A549 (cell line): Measurements from ENCODE around the gene EHF. TPM values are rescaled to one million over a fixed set of nuclear protein-coding genes. Genes with fewer than 3 reads are reported as not detected.

Experiments
- ATAC-seq, 2 experiments: fragments of 200-7000 bp in 1 of 2; fragments of >200 bp in 1 of 2; cut with Nextera tagmentation in 1 of 2; cut with Tn5 transposase in 1 of 2; 3 replicates each; pipeline versions ENCODE4 v1.8.0 to v1.9.1; 2018 to 2020; ENCODE audit warnings: mild to moderate bottlenecking in 1 of 2, moderate library complexity in 1 of 2
- CTCF ChIA-PET: fragments of 300-600 bp; sonication (Branson Sonifier 250); formaldehyde crosslinking; extraction: SDS; loops from one replicate; lab custom pipeline; 2021; ENCODE audit warnings: antibody characterized with exemption, inconsistent platforms; lab: Yijun Ruan, JAX
- POLR2A ChIA-PET: fragments of 350-600 bp; formaldehyde crosslinking; extraction: SDS; loops from one replicate; lab custom pipeline; 2021; ENCODE audit warnings: antibody characterized with exemption, inconsistent platforms; lab: Yijun Ruan, JAX
- DNase-seq, 2 experiments: peaks; one replicate each; pipeline versions ENCODE4 v3.0.0 to v3.0.0-alpha.2; 2011 to 2016; ENCODE audit warnings: low read depth in 1 of 2, low spot score in 1 of 2
- FAIRE-seq: peaks from 2 replicates; lab custom pipeline; 2011; peaks lifted over from hg19 to GRCh38; lab: Jason Lieb, UNC
- H3K27ac ChIP-seq, 2 experiments: fragments of >200 bp; sonication (Bioruptor Twin); formaldehyde crosslinking; 3 replicates each; pipeline ENCODE4 v1.5.1; 2016 to 2017
- H3K4me1 ChIP-seq: fragments of >200 bp; sonication (Bioruptor Twin); formaldehyde crosslinking; 3 replicates; pipeline ENCODE4 v1.6.1; 2016
- H3K4me2 ChIP-seq: fragments of >200 bp; sonication (Bioruptor Twin); formaldehyde crosslinking; 3 replicates; pipeline ENCODE4 v1.6.1; 2016
- H3K4me3 ChIP-seq: fragments of >200 bp; sonication (Bioruptor Twin); formaldehyde crosslinking; 3 replicates; pipeline ENCODE4 v1.5.1; 2016
- H3K9me3 ChIP-seq: fragments of >200 bp; sonication (Bioruptor Twin); formaldehyde crosslinking; 3 replicates; pipeline ENCODE4 v1.6.1; 2016
- BHLHE40 ChIP-seq: IDR thresholded peaks from 2 replicates; pipeline ENCODE4 v1.6.1; 2012; ENCODE audit warnings: low read depth, low read length, inconsistent platforms
- CBX8 ChIP-seq: fragments of 200-600 bp; sonication (generic); IDR thresholded peaks from 2 replicates; pipeline ENCODE4 v1.6.1; 2016
- CHD4 ChIP-seq: fragments of 200-600 bp; sonication (generic); IDR thresholded peaks from 2 replicates; pipeline ENCODE4 v1.6.1; 2016; ENCODE audit warnings: antibody characterized with exemption, mild to moderate bottlenecking, borderline replicate concordance
- ESRRA ChIP-seq: fragments of 150-350 bp; IDR thresholded peaks from 2 replicates; pipeline ENCODE4 v1.6.1; 2014; ENCODE audit warnings: mild to moderate bottlenecking, low read length, borderline replicate concordance
- FOSB ChIP-seq: fragments of 250-450 bp; sonication (Bioruptor Pico); IDR thresholded peaks from 2 replicates; pipeline ENCODE4 v1.5.0; 2020; ENCODE audit warnings: mild to moderate bottlenecking, moderate library complexity
- GATA3 ChIP-seq: IDR thresholded peaks from 2 replicates; pipeline ENCODE4 v1.6.1; 2012; ENCODE audit warnings: borderline replicate concordance
- HOXB13 ChIP-seq: fragments of 250-450 bp; sonication (Bioruptor Pico); IDR thresholded peaks from 2 replicates; pipeline ENCODE4 v1.5.0; 2020; ENCODE audit warnings: low read depth, mild to moderate bottlenecking, moderate library complexity
- KDM5A ChIP-seq: fragments of 200-600 bp; sonication (generic); IDR thresholded peaks from 2 replicates; pipeline ENCODE4 v1.6.1; 2016; ENCODE audit warnings: antibody characterized with exemption, mild to moderate bottlenecking
- MAFK ChIP-seq: fragments of 450-650 bp; IDR thresholded peaks from 2 replicates; pipeline ENCODE4 v1.6.1; 2014; ENCODE audit not compliant: partially characterized antibody
- MAZ ChIP-seq: fragments of 150-350 bp; IDR thresholded peaks from 2 replicates; pipeline ENCODE4 v1.6.1; 2014; ENCODE audit warnings: antibody characterized with exemption, low read depth, low read length, borderline replicate concordance
- NPAS2 ChIP-seq: fragments of 250-450 bp; sonication (Bioruptor Pico); IDR thresholded peaks from 2 replicates; pipeline ENCODE4 v1.8.0; 2022; ENCODE audit warnings: mild to moderate bottlenecking, moderate library complexity, borderline replicate concordance
- POLR2A ChIP-seq: IDR thresholded peaks from 2 replicates; pipeline ENCODE4 v1.6.1; 2012; ENCODE audit warnings: mild to moderate bottlenecking, low read length
- POLR2AphosphoS2 ChIP-seq: conservative IDR thresholded peaks from 2 replicates; pipeline ENCODE4 v1.6.1; 2012; ENCODE audit warnings: low read length, improper control_type of control experiment, inconsistent platforms
- RAD21 ChIP-seq, 2 experiments: fragments of >200 bp in 1 of 2; sonication (Bioruptor Twin) in 1 of 2; formaldehyde crosslinking in 1 of 2; IDR thresholded peaks in 1 of 2; conservative IDR thresholded peaks in 1 of 2; 2 replicates in 1 of 2; 3 replicates in 1 of 2; pipeline ENCODE4 v1.6.1; 2012 to 2018; ENCODE audit warnings: inconsistent platforms in 1 of 2
- RARB ChIP-seq: fragments of 250-450 bp; sonication (Bioruptor Pico); IDR thresholded peaks from 2 replicates; pipeline ENCODE4 v1.8.0; 2021; ENCODE audit warnings: mild to moderate bottlenecking, moderate library complexity
- RCOR1 ChIP-seq: fragments of 150-350 bp; IDR thresholded peaks from 2 replicates; pipeline ENCODE4 v1.6.1; 2014; ENCODE audit warnings: antibody characterized with exemption, low read length, low read depth
- RNF2 ChIP-seq: fragments of 200-600 bp; sonication (generic); IDR thresholded peaks from 2 replicates; pipeline ENCODE4 v1.6.1; 2016; ENCODE audit warnings: low read depth, mild to moderate bottlenecking, antibody characterized with exemption, moderate library complexity, borderline replicate concordance
- TFCP2L1 ChIP-seq: fragments of 250-450 bp; sonication (Bioruptor Pico); IDR thresholded peaks from 2 replicates; pipeline ENCODE4 v1.5.0; 2021; ENCODE audit warnings: mild to moderate bottlenecking
- TP53 ChIP-seq: fragments of 250-450 bp; sonication (Bioruptor Pico); IDR thresholded peaks from 2 replicates; pipeline ENCODE4 v1.5.0; 2021; ENCODE audit warnings: mild to moderate bottlenecking, moderate library complexity
- ZC3H11A ChIP-seq: fragments of 450-650 bp; IDR thresholded peaks from 2 replicates; pipeline ENCODE4 v1.6.1; 2014; ENCODE audit warnings: antibody characterized with exemption, mild to moderate bottlenecking
- ZFP36 ChIP-seq: fragments of 450-650 bp; IDR thresholded peaks from 2 replicates; pipeline ENCODE4 v1.6.1; 2014; ENCODE audit warnings: borderline replicate concordance; ENCODE audit not compliant: partially characterized antibody
- ZSCAN20 ChIP-seq: fragments of 250-450 bp; sonication (Bioruptor Pico); IDR thresholded peaks from 2 replicates; pipeline ENCODE4 v1.8.0; 2022; ENCODE audit warnings: mild to moderate bottlenecking, moderate library complexity
- WGBS: methylation state at CpG from one replicate; pipeline ENCODE4 v1.1.6; 2017; ENCODE audit errors: missing lambda C conversion rate; 5-methylcytosine and 5-hydroxymethylcytosine counted together
- polyA plus RNA-seq, 4 experiments: library from polyadenylated mRNA; depleted of rRNA in 3 of 4; stranded (reverse); fragments of >200 nt; fragmentation: RNase III in 1 of 4; extraction: RNeasy Plus Mini Kit Qiagen cat#74134 plus additional on column Dnase treatment in 1 of 4; gene quantifications; 2 replicates in 3 of 4; 3 replicates in 1 of 4; pipeline ENCODE4 v1.2.3, GENCODE V29; 2011 to 2017
- TF ChIP-seq, protein P1 (sequence below): fragments of 150-350 bp; IDR thresholded peaks from 2 replicates; pipeline ENCODE4 v1.6.1; 2014; ENCODE audit warnings: low read depth, mild to moderate bottlenecking, low read length
- TF ChIP-seq, protein P2 (sequence below): IDR thresholded peaks from 2 replicates; pipeline ENCODE4 v1.6.1; 2012; ENCODE audit warnings: low read depth, borderline replicate concordance
- TF ChIP-seq, protein P3 (sequence below): fragments of 450-650 bp; IDR thresholded peaks from 2 replicates; pipeline ENCODE4 v1.6.1; 2014; ENCODE audit warnings: antibody characterized with exemption
- TF ChIP-seq, protein P4 (sequence below): IDR thresholded peaks from 2 replicates; pipeline ENCODE4 v1.6.1; 2012
- TF ChIP-seq, protein P5 (sequence below): fragments of >200 bp; sonication (Bioruptor Twin); formaldehyde crosslinking; IDR thresholded peaks from 3 replicates; pipeline ENCODE4 v1.6.1; 2016
- TF ChIP-seq, protein P6 (sequence below): fragments of >200 bp; sonication (Bioruptor Twin); formaldehyde crosslinking; IDR thresholded peaks from 3 replicates; pipeline ENCODE4 v1.5.1; 2016

The EHF gene
- polyA plus RNA-seq, 2 of the 4 experiments (the other 2 are of a cell fraction): 5.4 to 7.8 TPM

DNA sequence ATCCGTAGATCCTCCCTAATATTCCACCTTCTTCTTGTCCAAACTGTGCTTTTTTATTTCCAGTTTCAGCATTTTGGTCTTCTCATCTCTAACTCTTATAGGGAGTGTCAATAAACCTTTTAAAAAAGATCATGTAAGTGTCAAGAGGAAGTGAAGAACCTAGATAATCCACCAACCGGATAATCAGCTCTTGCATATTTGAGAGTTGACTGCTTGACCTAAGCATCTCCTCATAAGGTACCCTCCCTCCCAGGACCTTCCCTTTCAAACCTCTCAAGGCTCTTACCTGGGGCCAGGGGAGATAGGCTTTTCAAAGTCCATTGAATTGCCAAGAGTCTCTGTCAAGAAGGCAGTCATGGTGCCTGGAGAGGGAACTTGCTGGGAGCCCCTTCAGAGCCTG, 691 bp upstream of the EHF start:
- FAIRE-seq (no peak), ATAC-seq (no peak), DNase-seq (no peak)
- CTCF ChIA-PET: no interaction called here
- no peak overlapping the region for H3K4me3 ChIP-seq
- TF ChIP-seq, protein P1, sequence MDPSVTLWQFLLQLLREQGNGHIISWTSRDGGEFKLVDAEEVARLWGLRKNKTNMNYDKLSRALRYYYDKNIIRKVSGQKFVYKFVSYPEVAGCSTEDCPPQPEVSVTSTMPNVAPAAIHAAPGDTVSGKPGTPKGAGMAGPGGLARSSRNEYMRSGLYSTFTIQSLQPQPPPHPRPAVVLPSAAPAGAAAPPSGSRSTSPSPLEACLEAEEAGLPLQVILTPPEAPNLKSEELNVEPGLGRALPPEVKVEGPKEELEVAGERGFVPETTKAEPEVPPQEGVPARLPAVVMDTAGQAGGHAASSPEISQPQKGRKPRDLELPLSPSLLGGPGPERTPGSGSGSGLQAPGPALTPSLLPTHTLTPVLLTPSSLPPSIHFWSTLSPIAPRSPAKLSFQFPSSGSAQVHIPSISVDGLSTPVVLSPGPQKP: no peak
- TF ChIP-seq KDM5A: no peak
- no peak for TF ChIP-seq ZC3H11A
- no peak for TF ChIP-seq MAZ
- TF ChIP-seq HOXB13 (CRISPR knock-in tag): no peak
- TF ChIP-seq, protein P2, sequence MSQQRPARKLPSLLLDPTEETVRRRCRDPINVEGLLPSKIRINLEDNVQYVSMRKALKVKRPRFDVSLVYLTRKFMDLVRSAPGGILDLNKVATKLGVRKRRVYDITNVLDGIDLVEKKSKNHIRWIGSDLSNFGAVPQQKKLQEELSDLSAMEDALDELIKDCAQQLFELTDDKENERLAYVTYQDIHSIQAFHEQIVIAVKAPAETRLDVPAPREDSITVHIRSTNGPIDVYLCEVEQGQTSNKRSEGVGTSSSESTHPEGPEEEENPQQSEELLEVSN: no peak
- TF ChIP-seq ZSCAN20 (CRISPR knock-in tag): no peak
- TF ChIP-seq RARB (CRISPR knock-in tag): no peak
- TF ChIP-seq RAD21 (conservative IDR thresholded peaks at IDR 0.05 in 1 of 2, IDR thresholded peaks at IDR 0.05 in 1 of 2): no peak
- no peak for TF ChIP-seq POLR2AphosphoS2
- TF ChIP-seq, protein P3, sequence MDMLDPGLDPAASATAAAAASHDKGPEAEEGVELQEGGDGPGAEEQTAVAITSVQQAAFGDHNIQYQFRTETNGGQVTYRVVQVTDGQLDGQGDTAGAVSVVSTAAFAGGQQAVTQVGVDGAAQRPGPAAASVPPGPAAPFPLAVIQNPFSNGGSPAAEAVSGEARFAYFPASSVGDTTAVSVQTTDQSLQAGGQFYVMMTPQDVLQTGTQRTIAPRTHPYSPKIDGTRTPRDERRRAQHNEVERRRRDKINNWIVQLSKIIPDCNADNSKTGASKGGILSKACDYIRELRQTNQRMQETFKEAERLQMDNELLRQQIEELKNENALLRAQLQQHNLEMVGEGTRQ: no peak
- TF ChIP-seq ZFP36: no peak
- TF ChIP-seq BHLHE40: no peak
- no peak for TF ChIP-seq RCOR1
- TF ChIP-seq NPAS2: no peak
- peaks cover 8% of the 10 kb centered on the region for H3K4me1 ChIP-seq
- 90% methylated on average over 2 of the region's 2 CpGs for WGBS
- H3K4me2 ChIP-seq: no peak overlapping the region
- POLR2A ChIA-PET: no interaction called here
- peak overlapping the region; percentile 13 to 70; a peak in 3 of 6 replicates for H3K27ac ChIP-seq
- no peaks in the 10 kb centered on the region for H3K9me3 ChIP-seq

DNA sequence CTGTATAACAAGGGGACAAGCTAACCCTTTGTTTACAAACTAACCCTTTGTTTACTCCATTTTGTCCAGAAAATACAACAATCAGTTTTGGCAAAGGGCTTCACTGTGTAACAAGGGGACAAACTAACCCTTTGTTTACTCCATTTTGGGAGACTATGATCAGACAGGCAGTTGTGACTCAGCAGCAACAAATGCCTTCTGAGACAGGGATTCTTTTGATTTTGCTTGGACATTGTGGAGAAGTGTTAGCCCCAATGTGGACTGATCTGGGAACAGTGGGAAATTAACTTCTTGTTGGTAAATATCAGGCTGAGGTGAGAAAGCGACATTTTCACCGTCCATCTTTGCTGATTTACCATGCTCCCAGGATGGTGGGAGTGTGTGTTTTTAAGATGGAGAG, 983 bp downstream of the EHF start:
- 94% methylated on average over 2 of the region's 2 CpGs for WGBS
- Histone ChIP-seq H3K4me1 (peaks cover 8% of the 10 kb centered on the region), H3K27ac (peak overlapping the region; percentile 36 to 70; a peak in 5 of 6 replicates), H3K4me2 (no peak overlapping the region), H3K9me3 (no peaks in the 10 kb centered on the region), H3K4me3 (no peak overlapping the region)
- CTCF ChIA-PET: interaction anchor here (1.1 to 1.3 kb wide), 2 partner anchors 10 to 11 kb away, joined by 3 read pairs; no protein-coding TSS in a partner anchor
- POLR2A ChIA-PET: no interaction called here
- ATAC-seq: 0 out of 6 replicates have a peak, but pooled peaks of 1 of the 2 experiments have one; percentile 25
- no peak for DNase-seq
- TF ChIP-seq, protein P4, sequence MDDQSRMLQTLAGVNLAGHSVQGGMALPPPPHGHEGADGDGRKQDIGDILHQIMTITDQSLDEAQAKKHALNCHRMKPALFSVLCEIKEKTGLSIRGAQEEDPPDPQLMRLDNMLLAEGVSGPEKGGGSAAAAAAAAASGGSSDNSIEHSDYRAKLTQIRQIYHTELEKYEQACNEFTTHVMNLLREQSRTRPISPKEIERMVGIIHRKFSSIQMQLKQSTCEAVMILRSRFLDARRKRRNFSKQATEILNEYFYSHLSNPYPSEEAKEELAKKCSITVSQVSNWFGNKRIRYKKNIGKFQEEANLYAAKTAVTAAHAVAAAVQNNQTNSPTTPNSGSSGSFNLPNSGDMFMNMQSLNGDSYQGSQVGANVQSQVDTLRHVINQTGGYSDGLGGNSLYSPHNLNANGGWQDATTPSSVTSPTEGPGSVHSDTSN: no peak
- TF ChIP-seq ZC3H11A: no peak
- TF ChIP-seq ZFP36: no peak
- no peak for TF ChIP-seq RAD21 (conservative IDR thresholded peaks at IDR 0.05 in 1 of 2, IDR thresholded peaks at IDR 0.05 in 1 of 2)
- FAIRE-seq: no peak

DNA sequence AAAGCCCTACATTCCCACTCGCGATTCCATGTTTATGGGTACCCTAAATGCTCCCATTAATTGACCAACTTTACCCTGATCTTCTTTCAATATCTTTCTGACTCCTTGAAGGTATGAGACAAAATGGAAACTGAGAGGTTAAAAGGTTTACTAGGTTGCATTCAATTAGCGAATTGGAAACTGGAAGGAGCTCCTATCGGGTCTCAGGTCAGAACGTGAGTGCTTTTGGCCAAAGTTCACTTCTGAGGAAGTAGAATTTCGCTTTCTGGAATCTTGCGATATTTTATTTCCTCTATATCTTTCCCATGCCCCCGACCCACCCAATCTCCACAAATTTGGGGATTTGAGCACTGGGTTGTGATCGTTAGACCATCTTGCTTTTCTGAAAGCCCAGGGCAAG, 2.6 kb downstream of the EHF start:
- Histone ChIP-seq H3K9me3 (no peaks in the 10 kb centered on the region), H3K4me2 (no peak overlapping the region), H3K4me1 (peaks cover 8% of the 10 kb centered on the region), H3K4me3 (no peak overlapping the region), H3K27ac (peak overlapping the region in 1 of 2 experiments; percentile 68; a peak in 3 of 6 replicates)
- CTCF ChIA-PET: interaction anchor here (1.1 kb wide), 1 partner anchor 270 kb away, joined by 3 read pairs; no protein-coding TSS in a partner anchor
- ATAC-seq (no peak), FAIRE-seq (no peak), DNase-seq (no peak)
- no peak for TF ChIP-seq RCOR1
- TF ChIP-seq, protein P5, sequence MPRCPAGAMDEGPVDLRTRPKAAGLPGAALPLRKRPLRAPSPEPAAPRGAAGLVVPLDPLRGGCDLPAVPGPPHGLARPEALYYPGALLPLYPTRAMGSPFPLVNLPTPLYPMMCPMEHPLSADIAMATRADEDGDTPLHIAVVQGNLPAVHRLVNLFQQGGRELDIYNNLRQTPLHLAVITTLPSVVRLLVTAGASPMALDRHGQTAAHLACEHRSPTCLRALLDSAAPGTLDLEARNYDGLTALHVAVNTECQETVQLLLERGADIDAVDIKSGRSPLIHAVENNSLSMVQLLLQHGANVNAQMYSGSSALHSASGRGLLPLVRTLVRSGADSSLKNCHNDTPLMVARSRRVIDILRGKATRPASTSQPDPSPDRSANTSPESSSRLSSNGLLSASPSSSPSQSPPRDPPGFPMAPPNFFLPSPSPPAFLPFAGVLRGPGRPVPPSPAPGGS: no peak
- no peak for TF ChIP-seq ESRRA
- no peak for TF ChIP-seq MAFK
- no peak for TF ChIP-seq RNF2
- TF ChIP-seq TFCP2L1 (CRISPR knock-in tag): no peak
- no peak for TF ChIP-seq GATA3
- no peak for TF ChIP-seq CHD4
- no peak for TF ChIP-seq BHLHE40
- TF ChIP-seq POLR2A: no peak
- no peak for TF ChIP-seq NPAS2
- TF ChIP-seq, protein P6, sequence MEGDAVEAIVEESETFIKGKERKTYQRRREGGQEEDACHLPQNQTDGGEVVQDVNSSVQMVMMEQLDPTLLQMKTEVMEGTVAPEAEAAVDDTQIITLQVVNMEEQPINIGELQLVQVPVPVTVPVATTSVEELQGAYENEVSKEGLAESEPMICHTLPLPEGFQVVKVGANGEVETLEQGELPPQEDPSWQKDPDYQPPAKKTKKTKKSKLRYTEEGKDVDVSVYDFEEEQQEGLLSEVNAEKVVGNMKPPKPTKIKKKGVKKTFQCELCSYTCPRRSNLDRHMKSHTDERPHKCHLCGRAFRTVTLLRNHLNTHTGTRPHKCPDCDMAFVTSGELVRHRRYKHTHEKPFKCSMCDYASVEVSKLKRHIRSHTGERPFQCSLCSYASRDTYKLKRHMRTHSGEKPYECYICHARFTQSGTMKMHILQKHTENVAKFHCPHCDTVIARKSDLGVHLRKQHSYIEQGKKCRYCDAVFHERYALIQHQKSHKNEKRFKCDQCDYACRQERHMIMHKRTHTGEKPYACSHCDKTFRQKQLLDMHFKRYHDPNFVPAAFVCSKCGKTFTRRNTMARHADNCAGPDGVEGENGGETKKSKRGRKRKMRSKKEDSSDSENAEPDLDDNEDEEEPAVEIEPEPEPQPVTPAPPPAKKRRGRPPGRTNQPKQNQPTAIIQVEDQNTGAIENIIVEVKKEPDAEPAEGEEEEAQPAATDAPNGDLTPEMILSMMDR: no peak
- no peak for TF ChIP-seq TP53 (CRISPR knock-in tag)
- no peak for TF ChIP-seq CBX8
- TF ChIP-seq ZC3H11A: no peak
- TF ChIP-seq FOSB (CRISPR knock-in tag): no peak
- POLR2A ChIA-PET: no interaction called here
- WGBS: 92% methylated on average over 9 of the region's 9 CpGs
